CD4-positive, alpha-beta T cell (primary cell): ENCODE results near the gene MED9. TPM values are rescaled to one million over a fixed set of nuclear protein-coding genes. Genes with fewer than 3 reads are reported as not detected.

ENCODE experiments used
- ATAC-seq: fragments of 200-7000 bp; cut with Tn5 transposase; one replicate; pipeline ENCODE4 v1.10.0; 2022; ENCODE audit warnings: mild to moderate bottlenecking; ENCODE audit not compliant: poor library complexity
- CTCF ChIA-PET: fragments of 350-600 bp; sonication (Branson Sonifier 250); formaldehyde crosslinking; loops from one replicate; lab custom pipeline; 2021; ENCODE audit warnings: antibody characterized with exemption, inconsistent platforms; lab: Charles Lee
- POLR2A ChIA-PET: fragments of 350-600 bp; sonication (Branson Sonifier 250); formaldehyde crosslinking; loops from one replicate; lab custom pipeline; 2021; ENCODE audit warnings: antibody characterized with exemption, inconsistent platforms; lab: Charles Lee
- DNase-seq, 14 experiments: peaks; one replicate each; pipeline ENCODE4 v3.0.0-alpha.2; 2013 to 2020; ENCODE audit warnings: mixed read lengths in 2 of 14
- H3K27ac ChIP-seq, 2 donors: one replicate each; pipeline versions ENCODE4 v1.5.1 to v1.7.0; 2013; ENCODE audit warnings: low read length in 2 of 2, low read depth in 1 of 2, mild to moderate bottlenecking in 1 of 2
- H3K27me3 ChIP-seq, 2 experiments: 1 replicate in 1 of 2; 2 replicates in 1 of 2; pipeline versions ENCODE4 v1.6.1 to v1.7.0; 2013; ENCODE audit warnings: low read length in 2 of 2, control low read depth in 1 of 2, mild to moderate bottlenecking in 1 of 2, moderate library complexity in 1 of 2; ENCODE audit not compliant: insufficient read depth in 2 of 2, control insufficient read depth in 1 of 2
- H3K36me3 ChIP-seq: one replicate; pipeline ENCODE4 v1.6.1; 2013; ENCODE audit warnings: low read length, control low read depth; ENCODE audit not compliant: insufficient read depth
- H3K4me1 ChIP-seq: one replicate; pipeline ENCODE4 v1.6.1; 2013; ENCODE audit warnings: low read length, control low read depth; ENCODE audit not compliant: insufficient read depth
- H3K4me3 ChIP-seq: one replicate; pipeline ENCODE4 v1.5.1; 2013; ENCODE audit warnings: mild to moderate bottlenecking, low read length, moderate library complexity
- H3K9me3 ChIP-seq, 2 experiments: 1 replicate in 1 of 2; 2 replicates in 1 of 2; pipeline versions ENCODE4 v1.6.1 to v1.7.0; 2013; ENCODE audit warnings: low read length in 2 of 2, mild to moderate bottlenecking in 2 of 2, control low read depth in 1 of 2, moderate library complexity in 1 of 2; ENCODE audit not compliant: control insufficient read depth in 1 of 2, insufficient read depth in 1 of 2
- H3K27ac Mint-ChIP-seq: one replicate; pipeline ENCODE4 v1.8.0; 2020; ENCODE audit warnings: mixed read lengths
- H3K27me3 Mint-ChIP-seq: one replicate; pipeline ENCODE4 v1.8.0; 2021; ENCODE audit warnings: mixed read lengths
- H3K36me3 Mint-ChIP-seq: one replicate; pipeline ENCODE4 v1.8.0; 2021; ENCODE audit warnings: low read depth, mixed read lengths
- H3K4me1 Mint-ChIP-seq: one replicate; pipeline ENCODE4 v1.8.0; 2021; ENCODE audit warnings: low read depth, mixed read lengths
- H3K4me3 Mint-ChIP-seq: one replicate; pipeline ENCODE4 v1.8.0; 2020; ENCODE audit warnings: mild to moderate bottlenecking, mixed read lengths
- H3K9me3 Mint-ChIP-seq: one replicate; pipeline ENCODE4 v1.8.0; 2020; ENCODE audit warnings: mixed read lengths
- intact Hi-C, 2 experiments: fragments of 100-400 bp; cut with DNase I in 1 of 2; cut with micrococcal nuclease in 1 of 2; formaldehyde crosslinking; loops; one replicate each; pipeline versions ENCODE4 v1.15.1 to v1.9.0; 2023 to 2025; cut with DNase I, micrococcal nuclease
- total RNA-seq, 174 experiments: library from RNA in 2 of 174; stranded (reverse) in 2 of 174; gene quantifications; one replicate each; pipeline ENCODE4 v1.2.3 and lab custom pipeline; 2021 to 2026
- TF ChIP-seq, protein P1 (sequence below): fragments of 200-600 bp; IDR thresholded peaks from one replicate; pipeline ENCODE4 v1.8.0; 2022; ENCODE audit warnings: antibody characterized with exemption, mild to moderate bottlenecking

MED9 gene
- total RNA-seq, 2 experiments from 2014 or later, result 27.0 to 27.9 TPM

DNA sequence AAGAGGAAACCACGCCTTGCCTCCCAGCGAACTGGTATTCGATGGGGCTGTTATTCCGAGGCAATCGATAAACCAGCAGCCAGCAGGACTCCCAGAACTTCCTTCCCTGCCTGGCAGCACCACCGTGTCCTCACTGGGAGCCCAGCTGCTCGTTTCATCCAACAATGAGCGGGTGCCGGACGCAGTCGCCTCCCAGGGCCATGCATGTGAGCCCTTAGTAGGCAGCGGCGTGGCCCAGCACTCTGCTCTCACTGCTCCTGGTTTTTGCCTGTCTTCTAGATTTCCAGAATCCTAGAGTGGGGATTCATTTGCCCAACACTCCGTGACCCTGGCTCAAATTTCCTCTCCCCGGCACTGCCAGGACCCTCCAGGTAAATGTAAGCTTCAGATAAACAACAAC, 48.5 kb downstream of the MED9 start:
- H3K27ac Mint-ChIP-seq, result no peak overlapping the region
- ATAC-seq (no peak), DNase-seq (no peak)
- ChIA-PET CTCF (interaction anchor here (1.2 kb wide), 1 partner anchor 29 kb away, joined by 4 read pairs; no protein-coding TSS in a partner anchor), POLR2A (no interaction called here)
- no peaks in the 10 kb centered on the region for H3K27me3 ChIP-seq
- no peaks in the 10 kb centered on the region for H3K4me1 ChIP-seq
- H3K27ac ChIP-seq, result no peak overlapping the region
- no peaks in the 10 kb centered on the region for H3K4me1 Mint-ChIP-seq
- H3K4me3 Mint-ChIP-seq, result no peak overlapping the region
- TF ChIP-seq, protein P1, sequence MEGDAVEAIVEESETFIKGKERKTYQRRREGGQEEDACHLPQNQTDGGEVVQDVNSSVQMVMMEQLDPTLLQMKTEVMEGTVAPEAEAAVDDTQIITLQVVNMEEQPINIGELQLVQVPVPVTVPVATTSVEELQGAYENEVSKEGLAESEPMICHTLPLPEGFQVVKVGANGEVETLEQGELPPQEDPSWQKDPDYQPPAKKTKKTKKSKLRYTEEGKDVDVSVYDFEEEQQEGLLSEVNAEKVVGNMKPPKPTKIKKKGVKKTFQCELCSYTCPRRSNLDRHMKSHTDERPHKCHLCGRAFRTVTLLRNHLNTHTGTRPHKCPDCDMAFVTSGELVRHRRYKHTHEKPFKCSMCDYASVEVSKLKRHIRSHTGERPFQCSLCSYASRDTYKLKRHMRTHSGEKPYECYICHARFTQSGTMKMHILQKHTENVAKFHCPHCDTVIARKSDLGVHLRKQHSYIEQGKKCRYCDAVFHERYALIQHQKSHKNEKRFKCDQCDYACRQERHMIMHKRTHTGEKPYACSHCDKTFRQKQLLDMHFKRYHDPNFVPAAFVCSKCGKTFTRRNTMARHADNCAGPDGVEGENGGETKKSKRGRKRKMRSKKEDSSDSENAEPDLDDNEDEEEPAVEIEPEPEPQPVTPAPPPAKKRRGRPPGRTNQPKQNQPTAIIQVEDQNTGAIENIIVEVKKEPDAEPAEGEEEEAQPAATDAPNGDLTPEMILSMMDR, result no peak
- H3K27me3 Mint-ChIP-seq, result no peaks in the 10 kb centered on the region
- intact Hi-C loops, result no loop called here
- no peaks in the 10 kb centered on the region for H3K36me3 Mint-ChIP-seq
- peaks cover 4% of the 10 kb centered on the region for H3K36me3 ChIP-seq
- H3K4me3 ChIP-seq, result no peak overlapping the region
- no peaks in the 10 kb centered on the region for H3K9me3 Mint-ChIP-seq
- H3K9me3 ChIP-seq, result no peaks in the 10 kb centered on the region

DNA sequence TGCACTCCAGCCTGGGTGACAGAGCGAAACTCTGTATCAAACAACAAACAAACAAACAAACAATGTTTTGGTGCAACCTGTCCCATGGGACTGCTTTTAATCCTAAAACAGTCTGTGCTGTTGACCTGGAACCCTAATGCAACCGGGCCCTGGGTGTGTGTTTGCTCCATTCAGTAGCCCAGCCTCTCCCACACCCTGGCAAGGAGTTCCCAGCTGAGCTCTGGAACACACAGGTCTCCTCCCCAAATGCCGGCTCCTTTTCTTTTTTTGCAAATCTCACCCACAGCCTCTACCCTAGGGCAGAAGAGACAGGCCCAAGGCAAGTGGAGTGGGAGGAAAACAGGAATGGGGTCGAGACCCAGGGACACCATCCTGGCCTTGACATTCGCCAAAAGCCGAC, 49.2 kb downstream of the MED9 start:
- H3K9me3 Mint-ChIP-seq, result no peaks in the 10 kb centered on the region
- POLR2A ChIA-PET, result no interaction called here
- H3K27ac Mint-ChIP-seq, result no peak overlapping the region
- TF ChIP-seq, protein P1, result no peak
- no peaks in the 10 kb centered on the region for H3K36me3 Mint-ChIP-seq
- DNase-seq (no peak), ATAC-seq (no peak)
- H3K27me3 Mint-ChIP-seq, result no peaks in the 10 kb centered on the region
- CTCF ChIA-PET, result no interaction called here
- Histone ChIP-seq H3K4me3 (no peak overlapping the region), H3K4me1 (no peaks in the 10 kb centered on the region), H3K36me3 (no peaks in the 10 kb centered on the region), H3K9me3 (no peaks in the 10 kb centered on the region), H3K27me3 (no peaks in the 10 kb centered on the region), H3K27ac (no peak overlapping the region)
- intact Hi-C loops, result no loop called here
- H3K4me1 Mint-ChIP-seq, result no peaks in the 10 kb centered on the region
- no peak overlapping the region for H3K4me3 Mint-ChIP-seq

DNA sequence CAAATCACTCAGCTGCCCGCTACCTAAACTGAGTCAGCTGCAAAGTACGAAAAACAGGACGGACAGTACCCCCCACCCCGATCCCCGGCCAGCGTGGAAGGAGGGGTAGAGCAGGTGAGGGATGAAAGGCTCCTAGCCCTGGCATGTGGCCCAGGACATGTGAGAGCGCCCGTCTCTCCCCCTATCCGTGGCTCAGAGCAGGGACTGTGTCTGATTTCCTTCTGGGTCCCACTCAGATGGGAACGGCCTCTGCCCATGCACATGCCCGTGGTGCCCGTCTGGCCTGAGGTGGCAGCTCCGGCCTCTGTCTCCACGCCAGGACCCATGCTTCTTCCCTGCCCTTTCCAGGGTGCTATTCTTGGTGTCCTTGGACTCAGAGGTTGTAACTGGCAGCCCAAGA, 49.6 kb downstream of the MED9 start:
- Mint-ChIP-seq H3K27ac (no peak overlapping the region), H3K9me3 (no peaks in the 10 kb centered on the region), H3K36me3 (no peaks in the 10 kb centered on the region), H3K4me1 (no peaks in the 10 kb centered on the region), H3K4me3 (no peak overlapping the region), H3K27me3 (no peaks in the 10 kb centered on the region)
- no peaks in the 10 kb centered on the region for H3K36me3 ChIP-seq
- POLR2A ChIA-PET, result no interaction called here
- intact Hi-C loops, result no loop called here
- H3K9me3 ChIP-seq, result no peaks in the 10 kb centered on the region
- CTCF ChIA-PET, result no interaction called here
- DNase-seq (no peak), ATAC-seq (no peak)
- H3K4me3 ChIP-seq, result no peak overlapping the region
- TF ChIP-seq, protein P1, result no peak
- H3K4me1 ChIP-seq, result no peaks in the 10 kb centered on the region
- no peak overlapping the region for H3K27ac ChIP-seq
- H3K27me3 ChIP-seq, result no peaks in the 10 kb centered on the region
